ENCODE data around the gene RABGAP1L. TPM values are rescaled to one million over a fixed set of nuclear protein-coding genes. Genes with fewer than 3 reads are reported as not detected.

The RABGAP1L gene
- total RNA-seq, 2 experiments from 2014 or later, result 98.1 to 158 TPM

- peak overlapping the region; percentile 82 for H3K27ac ChIP-seq (ENCODE audit: low read depth, low read length, poor library complexity, severe bottlenecking)
- intact Hi-C loops (cut with micrococcal nuclease; ENCODE audit: unreplicated experiment), result no loop called here
- H3K9me2 ChIP-seq (ENCODE audit: insufficient read depth, low read length), result no peaks in the 10 kb centered on the region
- no peaks in the 10 kb centered on the region for H3K9me3 ChIP-seq (ENCODE audit: low read length)
- peaks cover 5% of the 10 kb centered on the region; the same call in 1 of the 2 replicates for H3K79me2 ChIP-seq (ENCODE audit: insufficient read depth, low read depth, low read length)
- peak overlapping the region; percentile 11 for H2AFZ ChIP-seq (ENCODE audit: low read length)
- no peaks in the 10 kb centered on the region for H4K20me1 ChIP-seq (ENCODE audit: insufficient read depth, low read length)
- no TSS peak for BruUV-seq (replicated peaks)
- no peak for TF ChIP-seq EZH2phosphoT487 (IDR thresholded peaks at IDR 0.05; ENCODE audit: borderline replicate concordance, low read depth, low read length)
- TF ChIP-seq CTCF (conservative IDR thresholded peaks at IDR 0.05; ENCODE audit: low read length), result no peak
- peak overlapping the region; percentile 34 for H3K4me2 ChIP-seq (ENCODE audit: low read length)
- POLR2A ChIA-PET, result interaction anchor here (0.6 to 3.3 kb wide), 14 partner anchors 8 to 983 kb away, joined by 3 to 27 read pairs (median 3); no protein-coding TSS in a partner anchor
- H3K4me3 ChIP-seq (ENCODE audit: low read depth, low read length, poor library complexity, severe bottlenecking), result no peak overlapping the region
- H3K4me1 ChIP-seq (ENCODE audit: insufficient read depth, low read length, poor library complexity, severe bottlenecking), result peaks cover 81% of the 10 kb centered on the region
- H3K36me3 ChIP-seq (ENCODE audit: insufficient read depth, low read length), result peaks cover 20% of the 10 kb centered on the region
- peak; percentile 50 for DNase-seq (ENCODE audit: low spot score)
- CTCF ChIA-PET (ENCODE audit: unreplicated experiment), result interaction anchor here (0.9 kb wide), 1 partner anchor 480 kb away, joined by 4 read pairs; no protein-coding TSS in a partner anchor
These were observed 106.0 kb downstream of the RABGAP1L start for GRCh38 chr1:174265282-174265681.

GRCh38 chr1:174266476-174266875, 107.2 kb downstream of the RABGAP1L start:
- ChIA-PET CTCF (ENCODE audit: unreplicated experiment) (no interaction called here), POLR2A (interaction anchor here (0.6 to 3.3 kb wide), 5 partner anchors 9 to 782 kb away, joined by 4 to 27 read pairs (median 6); no protein-coding TSS in a partner anchor)
- Histone ChIP-seq H3K4me2 (ENCODE audit: low read length) (peak overlapping the region; percentile 34), H3K9me3 (ENCODE audit: low read length) (no peaks in the 10 kb centered on the region), H4K20me1 (ENCODE audit: insufficient read depth, low read length) (no peaks in the 10 kb centered on the region), H3K4me3 (ENCODE audit: low read depth, low read length, poor library complexity, severe bottlenecking) (no peak overlapping the region), H2AFZ (ENCODE audit: low read length) (peak overlapping the region; percentile 36; the same call in 1 of the 2 replicates), H3K27ac (ENCODE audit: low read depth, low read length, poor library complexity, severe bottlenecking) (peak overlapping the region; percentile 82), H3K79me2 (ENCODE audit: insufficient read depth, low read depth, low read length) (peaks cover 10% of the 10 kb centered on the region; the same call in 1 of the 2 replicates), H3K4me1 (ENCODE audit: insufficient read depth, low read length, poor library complexity, severe bottlenecking) (peaks cover 88% of the 10 kb centered on the region), H3K36me3 (ENCODE audit: insufficient read depth, low read length) (peaks cover 27% of the 10 kb centered on the region), H3K9me2 (ENCODE audit: insufficient read depth, low read length) (no peaks in the 10 kb centered on the region)
- no TSS peak for BruUV-seq (replicated peaks)
- intact Hi-C loops (cut with micrococcal nuclease; ENCODE audit: unreplicated experiment), result loop anchor here (1.0 kb wide), 1 partner anchor 10 kb away; no protein-coding TSS in a partner anchor
- no peak for DNase-seq (ENCODE audit: low spot score)
- no peak for TF ChIP-seq CTCF (conservative IDR thresholded peaks at IDR 0.05; ENCODE audit: low read length)
- TF ChIP-seq EZH2phosphoT487 (IDR thresholded peaks at IDR 0.05; ENCODE audit: borderline replicate concordance, low read depth, low read length), result no peak

GRCh38 chr1:174266991-174267612, 107.8 kb downstream of the RABGAP1L start:
- BruUV-seq (replicated peaks), result no TSS peak
- ChIA-PET CTCF (ENCODE audit: unreplicated experiment) (no interaction called here), POLR2A (interaction anchor here (0.6 to 3.3 kb wide), 2 partner anchors 9 to 247 kb away, joined by 6 to 27 read pairs; no protein-coding TSS in a partner anchor)
- TF ChIP-seq EZH2phosphoT487 (IDR thresholded peaks at IDR 0.05; ENCODE audit: borderline replicate concordance, low read depth, low read length) (no peak), CTCF (conservative IDR thresholded peaks at IDR 0.05; ENCODE audit: low read length) (no peak)
- Histone ChIP-seq H3K9me3 (ENCODE audit: low read length) (no peaks in the 10 kb centered on the region; the same call in 1 of the 2 replicates), H3K36me3 (ENCODE audit: insufficient read depth, low read length) (peaks cover 33% of the 10 kb centered on the region), H3K27ac (ENCODE audit: low read depth, low read length, poor library complexity, severe bottlenecking) (peak overlapping the region; percentile 82), H3K9me2 (ENCODE audit: insufficient read depth, low read length) (no peaks in the 10 kb centered on the region), H3K4me3 (ENCODE audit: low read depth, low read length, poor library complexity, severe bottlenecking) (no peak overlapping the region), H2AFZ (ENCODE audit: low read length) (peak overlapping the region; percentile 36; the same call in 1 of the 2 replicates), H3K4me2 (ENCODE audit: low read length) (peak overlapping the region; percentile 34), H4K20me1 (ENCODE audit: insufficient read depth, low read length) (no peaks in the 10 kb centered on the region), H3K4me1 (ENCODE audit: insufficient read depth, low read length, poor library complexity, severe bottlenecking) (peaks cover 88% of the 10 kb centered on the region), H3K79me2 (ENCODE audit: insufficient read depth, low read depth, low read length) (peaks cover 10% of the 10 kb centered on the region; the same call in 1 of the 2 replicates)
- intact Hi-C loops (cut with micrococcal nuclease; ENCODE audit: unreplicated experiment), result loop anchor here (1.0 kb wide), 1 partner anchor 9 kb away; no protein-coding TSS in a partner anchor
- DNase-seq (ENCODE audit: low spot score), result no peak

All from OCI-LY7 (cell line).